C4-2B (cell line): ENCODE results near the gene KLHL28.

Experiments used
- CTCF ChIP-seq: fragments of 450-650 bp; conservative IDR thresholded peaks from 2 replicates; pipeline ENCODE4 v1.5.1; 2017; ENCODE audit warnings: mild to moderate bottlenecking
- ZFX ChIP-seq: fragments of 450-650 bp; IDR thresholded peaks from 2 replicates; pipeline ENCODE4 v1.6.1; 2017

DNA sequence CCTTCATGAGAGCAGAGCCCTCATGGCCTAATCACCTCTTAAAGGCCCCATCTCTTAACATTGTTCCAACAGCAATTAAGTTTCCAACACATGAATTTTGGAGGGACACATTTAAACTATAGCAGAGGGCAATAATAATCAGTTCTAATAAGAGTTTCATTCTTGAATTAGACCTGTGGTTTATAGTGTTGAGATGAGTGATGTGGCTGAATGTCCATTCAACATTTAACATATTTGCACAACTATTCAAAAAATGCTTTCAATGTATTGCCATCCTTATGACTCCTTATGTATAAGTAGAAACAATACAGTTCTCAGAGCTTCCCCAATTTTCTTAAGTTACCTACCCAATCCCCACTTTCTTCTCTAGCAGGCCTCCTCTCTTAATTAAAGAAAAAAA lies 21.5 kb downstream of the KLHL28 start:
- TF ChIP-seq CTCF: no peak
- TF ChIP-seq ZFX: no peak
